MM.1S (cell line): ENCODE measurements around the gene CLTA.

ENCODE experiments used
- DNase-seq: peaks from one replicate; pipeline ENCODE4 v3.0.0-alpha.2; 2015
- H2AFZ ChIP-seq: fragments of 300-600 bp; sonication (generic); 2 replicates; pipeline ENCODE4 v1.6.0; 2016; ENCODE audit warnings: antibody characterized with exemption, low read length
- H3F3A ChIP-seq: fragments of 300-600 bp; sonication (generic); 2 replicates; pipeline ENCODE4 v1.6.1; 2016; ENCODE audit warnings: mild to moderate bottlenecking, antibody characterized with exemption, low read length, moderate library complexity, mixed read lengths; ENCODE audit not compliant: insufficient read depth
- H3K27ac ChIP-seq: fragments of 300-600 bp; sonication (generic); 2 replicates; pipeline ENCODE4 v1.5.1; 2016; ENCODE audit warnings: mild to moderate bottlenecking, low read length
- H3K27me3 ChIP-seq: fragments of 300-600 bp; sonication (generic); replicated peaks from 2 replicates; pipeline ENCODE4 v1.6.0; 2016; ENCODE audit warnings: low read length; ENCODE audit not compliant: insufficient read depth
- H3K36me3 ChIP-seq: fragments of 300-600 bp; sonication (generic); replicated peaks from 2 replicates; pipeline ENCODE4 v1.6.1; 2016; ENCODE audit warnings: mild to moderate bottlenecking, low read length, mixed read lengths; ENCODE audit not compliant: insufficient read depth
- H3K4me1 ChIP-seq: fragments of 300-600 bp; sonication (generic); 2 replicates; pipeline ENCODE4 v1.6.1; 2016; ENCODE audit warnings: low read length, mixed read lengths
- H3K4me2 ChIP-seq: fragments of 300-600 bp; sonication (generic); 2 replicates; pipeline ENCODE4 v1.6.0; 2016; ENCODE audit warnings: low read depth, low read length
- H3K4me3 ChIP-seq: fragments of 300-600 bp; sonication (generic); 2 replicates; pipeline ENCODE4 v1.5.1; 2016; ENCODE audit warnings: low read length, mixed read lengths
- H3K79me2 ChIP-seq: fragments of 300-600 bp; sonication (generic); 2 replicates; pipeline ENCODE4 v1.6.1; 2016; ENCODE audit warnings: mixed run types, low read length, mixed read lengths
- H3K9ac ChIP-seq: fragments of 300-600 bp; sonication (generic); 2 replicates; pipeline ENCODE4 v1.6.1; 2016; ENCODE audit warnings: low read length, mixed read lengths
- H3K9me2 ChIP-seq: fragments of 300-600 bp; sonication (generic); replicated peaks from 2 replicates; pipeline ENCODE4 v1.6.1; 2016; ENCODE audit warnings: mild to moderate bottlenecking, low read length, mixed read lengths; ENCODE audit not compliant: insufficient read depth
- H3K9me3 ChIP-seq: fragments of 300-600 bp; sonication (generic); replicated peaks from 2 replicates; pipeline ENCODE4 v1.6.1; 2016; ENCODE audit warnings: mild to moderate bottlenecking, low read length, mixed read lengths; ENCODE audit not compliant: insufficient read depth
- H4K20me1 ChIP-seq: fragments of 300-600 bp; sonication (generic); 2 replicates; pipeline ENCODE4 v1.6.1; 2016; ENCODE audit warnings: mild to moderate bottlenecking, low read length, moderate library complexity, mixed read lengths; ENCODE audit not compliant: insufficient read depth
- CTCF ChIP-seq: fragments of 300-600 bp; sonication (generic); IDR thresholded peaks from 2 replicates; pipeline ENCODE4 v1.5.1; 2016; ENCODE audit warnings: antibody characterized with exemption, low read length, mixed read lengths
- EZH2 ChIP-seq: fragments of 300-600 bp; sonication (generic); optimal IDR thresholded peaks from 2 replicates; pipeline ENCODE3; 2017; ENCODE audit warnings: low read depth, mild to moderate bottlenecking, antibody characterized with exemption, low read length, mixed read lengths
- EZH2phosphoT487 ChIP-seq: fragments of 300-600 bp; sonication (generic); IDR thresholded peaks from 2 replicates; pipeline ENCODE4 v1.6.1; 2018; ENCODE audit warnings: antibody characterized with exemption, low read length

Gene CLTA

GRCh38 chr9:36258996-36259533 lies 68.3 kb downstream of the CLTA start:
- no peak for TF ChIP-seq CTCF
- no peak for TF ChIP-seq EZH2phosphoT487
- no peak for TF ChIP-seq EZH2
- Histone ChIP-seq H3K36me3 (no peaks in the 10 kb centered on the region), H3K27ac (no peak overlapping the region), H3K4me1 (0 out of 2 replicates have a peak, but pooled peaks cover 3% of the 10 kb centered on the region), H3K79me2 (peaks cover 10% of the 10 kb centered on the region; the same call in 1 of the 2 replicates), H3K9me2 (no peaks in the 10 kb centered on the region), H3K4me3 (peak overlapping the region; percentile 83), H3K9ac (no peak overlapping the region), H4K20me1 (no peaks in the 10 kb centered on the region), H3K4me2 (peak overlapping the region; percentile 77), H3K27me3 (no peaks in the 10 kb centered on the region), H2AFZ (peak overlapping the region; percentile 92), H3F3A (no peaks in the 10 kb centered on the region; the same call in none of the 2 replicates), H3K9me3 (no peaks in the 10 kb centered on the region)
- DNase-seq: no peak
